ENCODE data around the gene MRPL1. TPM values are rescaled to one million over a fixed set of nuclear protein-coding genes. Genes with fewer than 3 reads are reported as not detected.

The MRPL1 gene
- total RNA-seq, 1 donor from 2014 or later: 31.7 TPM

DNA sequence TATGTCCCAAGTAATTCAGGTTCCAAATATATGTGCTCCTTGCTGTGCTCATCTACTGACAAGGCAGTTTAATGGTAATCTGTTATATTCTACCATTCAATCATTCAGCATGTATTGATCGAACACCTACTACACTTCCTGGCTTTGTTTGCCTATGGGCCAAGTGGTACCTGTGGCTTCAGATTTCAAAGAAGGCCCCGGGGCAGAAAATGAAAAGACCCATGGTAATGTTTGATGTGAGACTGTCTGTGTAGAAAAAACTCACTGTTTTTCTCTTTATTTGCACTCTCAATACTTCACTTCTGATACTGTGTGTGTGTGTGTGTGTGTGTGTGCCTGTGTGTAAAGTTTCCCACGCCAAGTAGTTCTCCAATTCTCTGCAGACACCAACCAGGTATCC lies 133.4 kb downstream of the MRPL1 start:
- H3K4me1 Mint-ChIP-seq: no peaks in the 10 kb centered on the region
- intact Hi-C loops (cut with micrococcal nuclease): no loop called here
- no peaks in the 10 kb centered on the region for H3K9me3 Mint-ChIP-seq
- no peak overlapping the region for H3K27ac Mint-ChIP-seq
- POLR2A ChIA-PET: no interaction called here
- CTCF ChIA-PET: no interaction called here
- ATAC-seq (ENCODE audit: low read depth): no peak
- DNase-seq: no peak
- peaks cover 13% of the 10 kb centered on the region for H3K27me3 Mint-ChIP-seq
- H3K4me3 Mint-ChIP-seq: no peak overlapping the region
- no peak for TF ChIP-seq CTCF (IDR thresholded peaks at IDR 0.05)
- H3K36me3 Mint-ChIP-seq (ENCODE audit: low read depth): no peaks in the 10 kb centered on the region

- CTCF ChIA-PET: no interaction called here
- DNase-seq (no peak), ATAC-seq (ENCODE audit: low read depth) (no peak)
- no peaks in the 10 kb centered on the region for H3K4me1 Mint-ChIP-seq
- H3K27ac Mint-ChIP-seq: no peak overlapping the region
- intact Hi-C loops (cut with micrococcal nuclease): no loop called here
- POLR2A ChIA-PET: no interaction called here
- H3K27me3 Mint-ChIP-seq: peaks cover 8% of the 10 kb centered on the region
- no peaks in the 10 kb centered on the region for H3K36me3 Mint-ChIP-seq (ENCODE audit: low read depth)
- H3K4me3 Mint-ChIP-seq: no peak overlapping the region
- no peaks in the 10 kb centered on the region for H3K9me3 Mint-ChIP-seq
- no peak for TF ChIP-seq CTCF (IDR thresholded peaks at IDR 0.05)
Measured at GRCh38 chr4:78001531-78001930, 138.9 kb downstream of the MRPL1 start.

- intact Hi-C loops (cut with micrococcal nuclease): no loop called here
- Mint-ChIP-seq H3K9me3 (no peaks in the 10 kb centered on the region), H3K27ac (no peak overlapping the region), H3K36me3 (ENCODE audit: low read depth) (no peaks in the 10 kb centered on the region), H3K27me3 (peaks cover 8% of the 10 kb centered on the region), H3K4me1 (no peaks in the 10 kb centered on the region), H3K4me3 (no peak overlapping the region)
- ChIA-PET CTCF (no interaction called here), POLR2A (interaction anchor here (0.6 kb wide), 1 partner anchor 571 kb away, joined by 3 read pairs; no protein-coding TSS in a partner anchor)
- TF ChIP-seq CTCF (IDR thresholded peaks at IDR 0.05): no peak
- no peak for DNase-seq
- ATAC-seq (ENCODE audit: low read depth): no peak
Measured at GRCh38 chr4:78002260-78002659, 139.6 kb downstream of the MRPL1 start.

Other genes starting within 250 kb of the MRPL1 start
- gene CNOT6L, start 43.5 kb upstream of the MRPL1 start, total RNA-seq: 72.2 and 75.3 TPM in 2 replicates
- gene FRAS1, start 194.5 kb downstream of the MRPL1 start, total RNA-seq: not detected in 2 replicates